ENCODE results near the gene PLPP6. TPM values are rescaled to one million over a fixed set of nuclear protein-coding genes. Genes with fewer than 3 reads are reported as not detected.

The PLPP6 gene
- total and polyA plus RNA-seq, 2 of the 8 experiments (the other 6 are each of a cell fraction or from before 2014, with no cell fraction given), result 11.8 to 13.3 TPM

DNA sequence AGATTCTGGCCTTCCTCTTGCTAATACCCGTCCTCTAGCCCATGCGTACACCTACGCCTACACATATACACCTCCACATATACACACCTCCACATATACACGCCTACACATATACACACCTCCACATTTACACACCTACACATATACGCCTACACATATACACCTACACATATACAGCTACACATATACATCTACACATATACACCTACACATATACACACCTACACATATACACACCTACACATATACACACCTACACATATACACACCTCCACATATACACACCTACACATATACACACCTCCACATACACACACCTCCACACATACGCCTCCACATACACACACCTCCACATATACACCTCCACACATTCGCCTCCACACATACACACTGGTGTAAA, 51.8 kb downstream of the PLPP6 start (continued):
- TF ChIP-seq SP1 (IDR thresholded peaks at IDR 0.05; ENCODE audit: low read depth, low read length), result no peak
- no peak for TF ChIP-seq CREB1 (IDR thresholded peaks at IDR 0.05)
- TF ChIP-seq SIRT6 (IDR thresholded peaks at IDR 0.05; ENCODE audit: low read length), result no peak
- no peak for TF ChIP-seq CBX8 (IDR thresholded peaks at IDR 0.05; ENCODE audit: borderline replicate concordance, low read depth, low read length)
- no peak for TF ChIP-seq TCF12 (IDR thresholded peaks at IDR 0.05; ENCODE audit: low read depth, low read length)
- TF ChIP-seq MAFK (IDR thresholded peaks at IDR 0.05; ENCODE audit: low read depth, low read length), result no peak
- TF ChIP-seq HDAC2 (IDR thresholded peaks at IDR 0.05; ENCODE audit: borderline replicate concordance in 1 of 2, low read depth in 2 of 2, low read length in 2 of 2), result no peak

Measured in H1 (cell line).